Gastrocnemius medialis (tissue), 4 donors: ENCODE results near the gene CTSE.
"Not testable (repeated sequence)": the region's sequence is repeated elsewhere in the genome, so short reads cannot be mapped to it uniquely, and the experiment has no call there.

ENCODE experiments used
- POLR2A ChIP-seq, 2 donors: fragments of 450-650 bp; IDR thresholded peaks; one replicate each; pipeline ENCODE4 v1.6.1; 2017; ENCODE audit warnings: antibody characterized with exemption in 2 of 2, mild to moderate bottlenecking in 2 of 2, moderate library complexity in 2 of 2
- TF ChIP-seq, protein P1 (sequence below), 5 experiments: fragments of 450-650 bp in 3 of 5; fragments of 200-600 bp in 2 of 5; sonication (generic) in 2 of 5; IDR thresholded peaks in 4 of 5; conservative IDR thresholded peaks in 1 of 5; 1 replicate in 4 of 5; 2 replicates in 1 of 5; pipeline ENCODE4 v1.5.1; 2016 to 2019; ENCODE audit warnings: antibody characterized with exemption in 5 of 5, mild to moderate bottlenecking in 3 of 5, moderate library complexity in 3 of 5

DNA sequence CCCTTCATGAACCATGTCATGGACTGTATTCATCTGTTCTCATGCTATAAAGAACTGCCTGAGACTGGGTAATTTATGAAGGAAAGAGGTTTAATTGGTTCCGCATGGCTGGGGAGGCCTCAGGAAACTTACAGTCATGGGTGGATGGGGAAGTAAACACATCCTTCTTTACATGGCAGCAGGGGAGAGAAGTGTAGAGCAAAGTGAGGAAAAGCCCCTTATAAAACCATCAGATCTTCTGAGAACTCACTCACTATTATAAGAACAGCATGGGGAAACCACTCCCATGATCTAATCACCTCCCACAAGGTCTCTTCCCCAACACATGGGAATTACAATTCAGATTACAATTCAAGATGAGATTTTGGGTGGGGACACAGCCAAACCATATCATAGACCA is 27.1 kb downstream of the CTSE start:
- TF ChIP-seq, protein P1, sequence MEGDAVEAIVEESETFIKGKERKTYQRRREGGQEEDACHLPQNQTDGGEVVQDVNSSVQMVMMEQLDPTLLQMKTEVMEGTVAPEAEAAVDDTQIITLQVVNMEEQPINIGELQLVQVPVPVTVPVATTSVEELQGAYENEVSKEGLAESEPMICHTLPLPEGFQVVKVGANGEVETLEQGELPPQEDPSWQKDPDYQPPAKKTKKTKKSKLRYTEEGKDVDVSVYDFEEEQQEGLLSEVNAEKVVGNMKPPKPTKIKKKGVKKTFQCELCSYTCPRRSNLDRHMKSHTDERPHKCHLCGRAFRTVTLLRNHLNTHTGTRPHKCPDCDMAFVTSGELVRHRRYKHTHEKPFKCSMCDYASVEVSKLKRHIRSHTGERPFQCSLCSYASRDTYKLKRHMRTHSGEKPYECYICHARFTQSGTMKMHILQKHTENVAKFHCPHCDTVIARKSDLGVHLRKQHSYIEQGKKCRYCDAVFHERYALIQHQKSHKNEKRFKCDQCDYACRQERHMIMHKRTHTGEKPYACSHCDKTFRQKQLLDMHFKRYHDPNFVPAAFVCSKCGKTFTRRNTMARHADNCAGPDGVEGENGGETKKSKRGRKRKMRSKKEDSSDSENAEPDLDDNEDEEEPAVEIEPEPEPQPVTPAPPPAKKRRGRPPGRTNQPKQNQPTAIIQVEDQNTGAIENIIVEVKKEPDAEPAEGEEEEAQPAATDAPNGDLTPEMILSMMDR (IDR thresholded peaks at IDR 0.05 in 4 of 5, conservative IDR thresholded peaks at IDR 0.05 in 1 of 5) = not testable (repeated sequence)
- TF ChIP-seq POLR2A (IDR thresholded peaks at IDR 0.05) = not testable (repeated sequence)
